Germinal center (tissue), 1 donor: ENCODE measurements around the gene RETREG3.
"Not testable (repeated sequence)": the region's sequence is repeated elsewhere in the genome, so short reads cannot be mapped to it uniquely, and the experiment has no call there.

Source experiments
- DNase-seq: peaks from one replicate; pipeline ENCODE4 v3.0.0; 2012; ENCODE audit warnings: mixed read lengths, low spot score

RETREG3 gene

GRCh38 chr17:42609182-42609813 lies at the start of gene RETREG3, which contains the start of gene TUBG1:
RETREG3 (minus strand) TSS chr17:42609374; CDS start chr17:42609324, 50 bp downstream.
TUBG1 (plus strand) TSS chr17:42609683; CDS start chr17:42609738, 55 bp downstream.
- DNase-seq = peak; percentile 100

GRCh38 chr17:42657824-42658588 lies 48.8 kb upstream of the RETREG3 start:
- DNase-seq = no peak

GRCh38 chr17:42655528-42655927 lies 46.4 kb upstream of the RETREG3 start:
- DNase-seq = no peak

- DNase-seq = no peak
Measured at GRCh38 chr17:42653179-42654124, 44.3 kb upstream of the RETREG3 start.

- DNase-seq = no peak
Measured at GRCh38 chr17:42651392-42651791, 42.2 kb upstream of the RETREG3 start.

GRCh38 chr17:42647778-42648177 lies 38.6 kb upstream of the RETREG3 start:
- DNase-seq = no peak

- no peak for DNase-seq
Measured at GRCh38 chr17:42642336-42642735, 33.2 kb upstream of the RETREG3 start.

- no peak for DNase-seq
Measured at GRCh38 chr17:42640121-42640520, 30.9 kb upstream of the RETREG3 start.

GRCh38 chr17:42639525-42640113 lies 30.4 kb upstream of the RETREG3 start:
- no peak for DNase-seq

- DNase-seq = no peak
Measured at GRCh38 chr17:42632949-42633444, 23.8 kb upstream of the RETREG3 start.

- DNase-seq = no peak
Measured at GRCh38 chr17:42629411-42630009, 20.3 kb upstream of the RETREG3 start.

- DNase-seq = not testable (repeated sequence)
Measured at GRCh38 chr17:42627032-42627764, 18.0 kb upstream of the RETREG3 start.

- no peak for DNase-seq
Measured at GRCh38 chr17:42623732-42624596, 14.8 kb upstream of the RETREG3 start.

GRCh38 chr17:42623271-42623670 lies 14.1 kb upstream of the RETREG3 start:
- DNase-seq = no peak

GRCh38 chr17:42621987-42622386 lies 12.8 kb upstream of the RETREG3 start:
- not testable (repeated sequence) for DNase-seq

- DNase-seq = peak; percentile 49
Measured at GRCh38 chr17:42618442-42619150, 9.4 kb upstream of the RETREG3 start.

GRCh38 chr17:42617956-42618431 lies 8.8 kb upstream of the RETREG3 start:
- no peak for DNase-seq

GRCh38 chr17:42613699-42614295 lies 4.6 kb upstream of the RETREG3 start:
- DNase-seq = no peak
